Astrocyte (in vitro differentiated cells and primary cell): Measurements from ENCODE around the gene PSKH1. TPM values are rescaled to one million over a fixed set of nuclear protein-coding genes. Genes with fewer than 3 reads are reported as not detected.
A peak's percentile ranks its signal among the peaks of the same experiment; 100 is the strongest.

ENCODE experiments used
- DNase-seq: peaks from one replicate; pipeline ENCODE4 v3.0.0-alpha.2; 2010; ENCODE audit warnings: low read depth
- FAIRE-seq: peaks from 2 replicates; lab custom pipeline; 2011; peaks lifted over from hg19 to GRCh38; lab: Jason Lieb, UNC
- H2AFZ ChIP-seq: 2 replicates; pipeline ENCODE4 v1.6.0; 2012; ENCODE audit warnings: low read depth, low read length, inconsistent platforms
- H3K27ac ChIP-seq: 2 replicates; pipeline ENCODE4 v1.5.1; 2011; ENCODE audit warnings: low read depth, low read length, inconsistent platforms
- H3K27me3 ChIP-seq: 2 replicates; pipeline ENCODE4 v1.6.0; 2011; ENCODE audit warnings: low read length, inconsistent platforms; ENCODE audit not compliant: insufficient read depth
- H3K36me3 ChIP-seq: 2 replicates; pipeline ENCODE4 v1.5.1; 2011; ENCODE audit warnings: low read length, inconsistent platforms; ENCODE audit not compliant: insufficient read depth
- H3K4me1 ChIP-seq: 2 replicates; pipeline ENCODE4 v1.5.1; 2011; ENCODE audit warnings: low read length, inconsistent platforms; ENCODE audit not compliant: insufficient read depth
- H3K4me2 ChIP-seq: 2 replicates; pipeline ENCODE4 v1.6.0; 2012; ENCODE audit warnings: low read length, inconsistent platforms
- H3K4me3 ChIP-seq: 2 replicates; pipeline ENCODE4 v1.5.1; 2011; ENCODE audit warnings: low read depth, mild to moderate bottlenecking, low read length, inconsistent platforms; ENCODE audit not compliant: insufficient read depth
- H3K79me2 ChIP-seq: 2 replicates; pipeline ENCODE4 v1.6.0; 2012; ENCODE audit warnings: mild to moderate bottlenecking, low read length, inconsistent platforms; ENCODE audit not compliant: insufficient read depth
- H3K9ac ChIP-seq: 2 replicates; pipeline ENCODE4 v1.6.0; 2012; ENCODE audit warnings: mild to moderate bottlenecking, low read length, inconsistent platforms
- H3K9me3 ChIP-seq: 2 replicates; pipeline ENCODE4 v1.5.1; 2012; ENCODE audit warnings: low read depth, mild to moderate bottlenecking, low read length, inconsistent platforms; ENCODE audit not compliant: insufficient read depth
- H4K20me1 ChIP-seq: 2 replicates; pipeline ENCODE4 v1.6.0; 2012; ENCODE audit warnings: low read length, inconsistent platforms; ENCODE audit not compliant: insufficient read depth
- H3K27ac Mint-ChIP-seq: one replicate; pipeline ENCODE4 v1.8.0; 2021; ENCODE audit warnings: mild to moderate bottlenecking, mixed read lengths; ENCODE audit not compliant: unreplicated experiment
- H3K27me3 Mint-ChIP-seq: one replicate; pipeline ENCODE4 v1.8.0; 2021; ENCODE audit warnings: low read depth, mixed read lengths; ENCODE audit not compliant: unreplicated experiment
- H3K36me3 Mint-ChIP-seq: one replicate; pipeline ENCODE4 v1.8.0; 2021; ENCODE audit warnings: low read depth, mixed read lengths; ENCODE audit not compliant: unreplicated experiment
- H3K4me1 Mint-ChIP-seq: one replicate; pipeline ENCODE4 v1.8.0; 2021; ENCODE audit warnings: low read depth, mixed read lengths; ENCODE audit not compliant: unreplicated experiment
- H3K4me3 Mint-ChIP-seq: one replicate; pipeline ENCODE4 v1.8.0; 2021; ENCODE audit warnings: mild to moderate bottlenecking, moderate library complexity, mixed read lengths; ENCODE audit not compliant: unreplicated experiment
- H3K9me3 Mint-ChIP-seq: one replicate; pipeline ENCODE4 v1.8.0; 2021; ENCODE audit warnings: mild to moderate bottlenecking, mixed read lengths; ENCODE audit not compliant: unreplicated experiment
- CTCF ChIP-seq: IDR thresholded peaks from 2 replicates; pipeline ENCODE4 v1.5.1; 2011; ENCODE audit warnings: low read depth, mild to moderate bottlenecking, inconsistent platforms, low read length, moderate library complexity; ENCODE audit not compliant: insufficient read depth
- EZH2 ChIP-seq: IDR thresholded peaks from 2 replicates; pipeline ENCODE4 v1.6.1; 2012; ENCODE audit warnings: mild to moderate bottlenecking, low read length, inconsistent platforms; ENCODE audit not compliant: insufficient read depth
- total RNA-seq: library from RNA; stranded (reverse); gene quantifications from 2 replicates; pipeline ENCODE4 v1.2.1, GENCODE V29; 2021

The PSKH1 gene
- total RNA-seq, 1 donor from 2014 or later, result 27.3 TPM

- no peak overlapping the region for H3K9ac ChIP-seq
- Mint-ChIP-seq H3K9me3 (no peaks in the 10 kb centered on the region), H3K27me3 (no peaks in the 10 kb centered on the region), H3K36me3 (peaks cover 11% of the 10 kb centered on the region), H3K4me1 (no peaks in the 10 kb centered on the region), H3K4me3 (no peak overlapping the region), H3K27ac (peak overlapping the region; percentile 44)
- H3K36me3 ChIP-seq, result peaks cover 41% of the 10 kb centered on the region
- H3K9me3 ChIP-seq, result no peaks in the 10 kb centered on the region
- FAIRE-seq (no peak), DNase-seq (peak; percentile 47)
- no peak overlapping the region for H3K4me3 ChIP-seq
- no peaks in the 10 kb centered on the region for H3K27me3 ChIP-seq
- H3K79me2 ChIP-seq, result peaks cover 7% of the 10 kb centered on the region
- H2AFZ ChIP-seq, result no peak overlapping the region
- peaks cover 15% of the 10 kb centered on the region for H3K4me1 ChIP-seq
- TF ChIP-seq EZH2, result no peak
- TF ChIP-seq CTCF, result no peak
- peak overlapping the region; percentile 0 for H3K4me2 ChIP-seq
- H4K20me1 ChIP-seq, result peaks cover 91% of the 10 kb centered on the region
- H3K27ac ChIP-seq, result no peak overlapping the region
Measured at GRCh38 chr16:67945392-67945933, 52.4 kb downstream of the PSKH1 start.

- no peak overlapping the region for H3K4me2 ChIP-seq
- DNase-seq (no peak), FAIRE-seq (no peak)
- no peaks in the 10 kb centered on the region for H3K4me1 Mint-ChIP-seq
- no peak overlapping the region for H3K9ac ChIP-seq
- H3K27ac Mint-ChIP-seq, result peak overlapping the region; percentile 34
- H3K9me3 Mint-ChIP-seq, result no peaks in the 10 kb centered on the region
- H3K4me3 ChIP-seq, result no peak overlapping the region
- H3K9me3 ChIP-seq, result no peaks in the 10 kb centered on the region
- H3K27me3 Mint-ChIP-seq, result no peaks in the 10 kb centered on the region
- H2AFZ ChIP-seq, result no peak overlapping the region
- H3K27ac ChIP-seq, result no peak overlapping the region
- peaks cover 7% of the 10 kb centered on the region for H3K79me2 ChIP-seq
- peaks cover 15% of the 10 kb centered on the region for H3K36me3 Mint-ChIP-seq
- H3K4me1 ChIP-seq, result peaks cover 15% of the 10 kb centered on the region
- peaks cover 94% of the 10 kb centered on the region for H4K20me1 ChIP-seq
- H3K36me3 ChIP-seq, result peaks cover 37% of the 10 kb centered on the region
- H3K4me3 Mint-ChIP-seq, result no peak overlapping the region
- no peak for TF ChIP-seq CTCF
- no peak for TF ChIP-seq EZH2
- no peaks in the 10 kb centered on the region for H3K27me3 ChIP-seq
Measured at GRCh38 chr16:67946128-67946569, 53.1 kb downstream of the PSKH1 start.

GRCh38 chr16:67946966-67947558 is 54.0 kb downstream of the PSKH1 start:
- peaks cover 95% of the 10 kb centered on the region for H4K20me1 ChIP-seq

More at GRCh38 chr16:67946966-67947558, 54.0 kb downstream of the PSKH1 start:
- Histone ChIP-seq H3K9ac (no peak overlapping the region), H3K4me2 (no peak overlapping the region), H2AFZ (no peak overlapping the region), H3K27me3 (no peaks in the 10 kb centered on the region), H3K9me3 (no peaks in the 10 kb centered on the region), H3K4me1 (peaks cover 15% of the 10 kb centered on the region), H3K4me3 (no peak overlapping the region), H3K36me3 (peaks cover 38% of the 10 kb centered on the region), H3K27ac (no peak overlapping the region), H3K79me2 (peaks cover 7% of the 10 kb centered on the region)
- Mint-ChIP-seq H3K4me1 (no peaks in the 10 kb centered on the region), H3K9me3 (no peaks in the 10 kb centered on the region), H3K36me3 (peaks cover 10% of the 10 kb centered on the region), H3K4me3 (no peak overlapping the region), H3K27me3 (no peaks in the 10 kb centered on the region), H3K27ac (no peak overlapping the region)
- no peak for TF ChIP-seq CTCF
- TF ChIP-seq EZH2, result no peak
- FAIRE-seq (no peak), DNase-seq (no peak)
